Endothelial cell of umbilical vein (primary cell): ENCODE data around the gene SPEM1. TPM values are rescaled to one million over a fixed set of nuclear protein-coding genes. Genes with fewer than 3 reads are reported as not detected.

Experiments used
- BruUV-seq: library from RNA; stranded (reverse); fragments of 400-500 nt; replicated peaks from 2 replicates; lab custom pipeline; 2021; lab: Mats Ljungman, UMichigan
- CTCF ChIA-PET: fragments of 300-600, 350-600 bp; sonication (Branson Sonifier 250); formaldehyde crosslinking; loops from one replicate; lab custom pipeline; 2021; ENCODE audit warnings: antibody characterized with exemption, inconsistent platforms; lab: Charles Lee
- POLR2A ChIA-PET: fragments of 300-600, 350-600 bp; sonication (Branson Sonifier 250); formaldehyde crosslinking; loops from one replicate; lab custom pipeline; 2021; ENCODE audit warnings: antibody characterized with exemption, inconsistent platforms; lab: Charles Lee
- DNase-seq: peaks from one replicate; pipeline ENCODE4 v3.0.0-alpha.2; 2011; ENCODE audit warnings: low read depth, low spot score
- FAIRE-seq: peaks from 2 replicates; lab custom pipeline; 2011; peaks lifted over from hg19 to GRCh38; lab: Jason Lieb, UNC
- H2AFZ ChIP-seq: 2 replicates; pipeline ENCODE4 v1.6.0; 2012; ENCODE audit warnings: low read depth, low read length, control low read depth, inconsistent platforms
- H3K27ac ChIP-seq: 2 replicates; pipeline ENCODE4 v1.5.1; 2011; ENCODE audit warnings: low read depth, mild to moderate bottlenecking, control low read depth, low read length, moderate library complexity; ENCODE audit not compliant: insufficient read depth
- H3K27me3 ChIP-seq, 2 experiments: 2 replicates each; pipeline versions ENCODE4 v1.6.0 to v1.6.1; 2011; ENCODE audit warnings: low read length in 2 of 2, mixed read lengths in 1 of 2; ENCODE audit not compliant: control insufficient read depth in 2 of 2, insufficient read depth in 2 of 2
- H3K36me3 ChIP-seq, 2 experiments: 2 replicates in 1 of 2; 3 replicates in 1 of 2; pipeline ENCODE4 v1.5.1; 2011; ENCODE audit warnings: low read length in 2 of 2, mild to moderate bottlenecking in 1 of 2, moderate library complexity in 1 of 2; ENCODE audit not compliant: control insufficient read depth in 2 of 2, insufficient read depth in 2 of 2; ENCODE audit errors: extremely low read depth in 1 of 2
- H3K4me1 ChIP-seq: 3 replicates; pipeline ENCODE4 v1.5.1; 2011; ENCODE audit warnings: mild to moderate bottlenecking, low read length; ENCODE audit not compliant: control insufficient read depth, insufficient read depth; ENCODE audit errors: extremely low read depth
- H3K4me2 ChIP-seq: 2 replicates; pipeline ENCODE4 v1.6.1; 2011; ENCODE audit warnings: low read length, control low read depth, mixed read lengths; ENCODE audit not compliant: insufficient read depth
- H3K4me3 ChIP-seq, 3 experiments: fragments of 200-600 bp in 1 of 3; sonication (generic), shearing (Covaris generic) in 1 of 3; replicated peaks in 1 of 3; 2 replicates each; pipeline ENCODE4 v1.5.1; 2011 to 2016; ENCODE audit warnings: control low read depth in 3 of 3, low read length in 3 of 3, mild to moderate bottlenecking in 2 of 3, inconsistent platforms in 1 of 3, low read depth in 1 of 3, moderate library complexity in 1 of 3; ENCODE audit not compliant: insufficient read depth in 1 of 3
- H3K79me2 ChIP-seq: 2 replicates; pipeline ENCODE4 v1.6.0; 2012; ENCODE audit warnings: low read length, inconsistent platforms; ENCODE audit not compliant: control insufficient read depth, insufficient read depth
- H3K9ac ChIP-seq: replicated peaks from 2 replicates; pipeline ENCODE3; 2011; ENCODE audit warnings: low read length, control low read depth; ENCODE audit not compliant: insufficient read depth; ENCODE audit errors: extremely low read depth
- H3K9me1 ChIP-seq: replicated peaks from 3 replicates; pipeline ENCODE4 v1.6.0; 2011; ENCODE audit warnings: mild to moderate bottlenecking, low read length; ENCODE audit not compliant: control insufficient read depth, insufficient read depth; ENCODE audit errors: extremely low read depth
- H3K9me3 ChIP-seq: replicated peaks from 2 replicates; pipeline ENCODE4 v1.5.1; 2012; ENCODE audit warnings: low read length, inconsistent platforms; ENCODE audit not compliant: control insufficient read depth, insufficient read depth
- H4K20me1 ChIP-seq: replicated peaks from 2 replicates; pipeline ENCODE3; 2011; ENCODE audit warnings: mild to moderate bottlenecking, low read length; ENCODE audit not compliant: control insufficient read depth, insufficient read depth; ENCODE audit errors: extremely low read depth
- CTCF ChIP-seq, 2 donors: IDR thresholded peaks; 1 replicate in 1 of 2; 2 replicates in 1 of 2; pipeline ENCODE4 v1.5.1; 2011; ENCODE audit warnings: low read length in 2 of 2, mild to moderate bottlenecking in 2 of 2, moderate library complexity in 2 of 2, control low read depth in 1 of 2, inconsistent platforms in 1 of 2, low read depth in 1 of 2; ENCODE audit not compliant: insufficient read depth in 1 of 2; ENCODE audit errors: extremely low read depth in 1 of 2
- EZH2 ChIP-seq: IDR thresholded peaks from 2 replicates; pipeline ENCODE4 v1.6.1; 2012; ENCODE audit warnings: borderline replicate concordance, low read depth, mild to moderate bottlenecking, moderate library complexity, low read length, inconsistent platforms; ENCODE audit not compliant: severe bottlenecking
- FOS ChIP-seq: IDR thresholded peaks from 2 replicates; pipeline ENCODE4 v1.6.1; 2011; ENCODE audit warnings: mild to moderate bottlenecking, low read length, moderate library complexity, borderline replicate concordance; ENCODE audit not compliant: insufficient read depth
- GATA2 ChIP-seq: IDR thresholded peaks from 2 replicates; pipeline ENCODE4 v1.7.0; 2011; ENCODE audit warnings: low read depth, mild to moderate bottlenecking, moderate library complexity, mixed read lengths, low read length; ENCODE audit not compliant: insufficient read length, insufficient read depth
- JUN ChIP-seq: IDR thresholded peaks from 2 replicates; pipeline ENCODE4 v1.6.1; 2011; ENCODE audit warnings: borderline replicate concordance, low read depth; ENCODE audit not compliant: insufficient read length, insufficient read depth
- MAX ChIP-seq: IDR thresholded peaks from 2 replicates; pipeline ENCODE4 v1.6.1; 2011; ENCODE audit not compliant: insufficient read depth, insufficient read length
- MYC ChIP-seq: IDR thresholded peaks from one replicate; pipeline ENCODE4 v1.6.1; 2011; ENCODE audit warnings: mild to moderate bottlenecking, low read depth, low read length
- POLR2A ChIP-seq: IDR thresholded peaks from 2 replicates; pipeline ENCODE4 v1.6.1; 2012; ENCODE audit warnings: low read depth, mild to moderate bottlenecking, control low read depth, low read length
- POLR2AphosphoS5 ChIP-seq: IDR thresholded peaks from 2 replicates; pipeline ENCODE4 v1.6.1; 2012; ENCODE audit warnings: low read depth, mild to moderate bottlenecking, control low read depth, low read length, moderate library complexity; ENCODE audit not compliant: insufficient read depth
- dilution Hi-C: fragments of 300-500 bp; cut with MboI; formaldehyde crosslinking; loops from one replicate; pipeline ENCODE4 v1.15.0; 2019; ENCODE audit warnings: low sequenced_read_pairs; ENCODE audit not compliant: extremely low pct_ligation_motif_present
- intact Hi-C: fragments of 100-400 bp; cut with micrococcal nuclease; formaldehyde crosslinking; loops from one replicate; pipeline ENCODE4 v1.10.0; 2022
- polyA plus RNA-seq, 4 experiments: library from polyadenylated mRNA; depleted of rRNA in 3 of 4; stranded (reverse) in 3 of 4; unstranded in 1 of 4; fragments of >200 nt; gene quantifications; 2 replicates each; pipeline versions ENCODE4 v1.2.1 to v1.2.3, GENCODE V29; 2011 to 2012; ENCODE audit warnings: missing spikeins in 1 of 4
- total RNA-seq: library from RNA; stranded (reverse); gene quantifications from 2 replicates; pipeline ENCODE4 v1.2.3, GENCODE V29; 2021

Gene SPEM1
- total and polyA plus RNA-seq, 2 donors (not counting 3 experiments of a cell fraction or from before 2014, with no cell fraction given), result not detected

GRCh38 chr17:7468290-7468689, 48.2 kb downstream of the SPEM1 start:
- POLR2A ChIA-PET, result interaction anchor here (1.1 kb wide), 1 partner anchor 16 kb away, joined by 4 read pairs; the partner anchor contains the start of gene POLR2A
- H3K4me2 ChIP-seq, result no peak overlapping the region
- no peak overlapping the region for H3K9ac ChIP-seq
- FAIRE-seq, result no peak
- H3K4me3 ChIP-seq, result no peak overlapping the region
- intact Hi-C loops, result no loop called here
- dilution Hi-C loops, result no loop called here
- H3K4me1 ChIP-seq, result no peaks in the 10 kb centered on the region
- H3K9me1 ChIP-seq, result no peaks in the 10 kb centered on the region
- CTCF ChIA-PET, result interaction anchor here (1.1 to 1.5 kb wide), 2 partner anchors 10 to 92 kb away, joined by 3 to 4 read pairs; no protein-coding TSS in a partner anchor
- BruUV-seq, result no TSS peak
- DNase-seq, result no peak
- H3K36me3 ChIP-seq, result peaks cover 0 to 9% of the 10 kb centered on the region in 2 experiments
- no peak overlapping the region for H3K27ac ChIP-seq
- no peaks in the 10 kb centered on the region for H4K20me1 ChIP-seq
- no peaks in the 10 kb centered on the region for H3K27me3 ChIP-seq
- TF ChIP-seq POLR2AphosphoS5, result no peak
- no peak for TF ChIP-seq EZH2
- no peak for TF ChIP-seq FOS
- no peak for TF ChIP-seq JUN
- no peak for TF ChIP-seq MAX
- no peak for TF ChIP-seq MYC
- TF ChIP-seq CTCF (IDR thresholded peaks at IDR 0.05; ENCODE audit: extremely low read depth in 1 of 2, insufficient read depth in 1 of 2, low read depth in 1 of 2, low read length in 2 of 2), result no peak
- no peak for TF ChIP-seq GATA2
- TF ChIP-seq POLR2A, result no peak
- H3K79me2 ChIP-seq, result peaks cover 21% of the 10 kb centered on the region
- H3K9me3 ChIP-seq, result no peaks in the 10 kb centered on the region
- H2AFZ ChIP-seq, result no peak overlapping the region
